K562 (cell line): Measurements from ENCODE around the gene TULP1. TPM values are rescaled to one million over a fixed set of nuclear protein-coding genes. Genes with fewer than 3 reads are reported as not detected.
A peak's percentile ranks its signal among the peaks of the same experiment; 100 is the strongest.

Source experiments
- GABPB1 ChIP-seq: sonication (generic); formaldehyde crosslinking; IDR thresholded peaks from 2 replicates; pipeline ENCODE4 v1.8.0; 2022; ENCODE audit warnings: mild to moderate bottlenecking, missing genetic modification reagents
- GTF2E2 ChIP-seq: fragments of 200-800 bp; sonication (Bioruptor generic); IDR thresholded peaks from 2 replicates; pipeline ENCODE4 v1.6.1; 2016; ENCODE audit warnings: missing genetic modification characterization, missing compliant biosample characterization
- IRF2 ChIP-seq: sonication (generic); formaldehyde crosslinking; IDR thresholded peaks from 2 replicates; pipeline ENCODE4 v1.8.1; 2022; ENCODE audit warnings: mild to moderate bottlenecking, missing genetic modification reagents
- KAT7 ChIP-seq: sonication (generic); formaldehyde crosslinking; IDR thresholded peaks from 2 replicates; pipeline ENCODE4 v1.8.0; 2022; ENCODE audit warnings: missing genetic modification reagents, mild to moderate bottlenecking, borderline replicate concordance
- KDM2B ChIP-seq: fragments of 250-450 bp; sonication (Bioruptor Pico); IDR thresholded peaks from 2 replicates; pipeline ENCODE4 v1.8.0; 2021; ENCODE audit warnings: mild to moderate bottlenecking, moderate library complexity
- PTRF ChIP-seq: fragments of 450-650 bp; IDR thresholded peaks from 2 replicates; pipeline ENCODE4 v1.6.1; 2016; ENCODE audit warnings: mild to moderate bottlenecking, missing genetic modification characterization, missing compliant biosample characterization
- RREB1 ChIP-seq: fragments of 250-450 bp; sonication (Bioruptor Pico); IDR thresholded peaks from 2 replicates; pipeline ENCODE4 v1.4.0; 2020
- SIX5 ChIP-seq, 2 experiments: IDR thresholded peaks; 2 replicates each; pipeline ENCODE4 v1.6.1; 2011; ENCODE audit warnings: low read length in 2 of 2, borderline replicate concordance in 1 of 2, low read depth in 1 of 2, mild to moderate bottlenecking in 1 of 2, moderate library complexity in 1 of 2; ENCODE audit not compliant: insufficient read depth in 1 of 2
- TEAD4 ChIP-seq, 2 experiments: sonication (generic) in 1 of 2; formaldehyde crosslinking in 1 of 2; IDR thresholded peaks; 2 replicates each; pipeline versions ENCODE4 v1.6.1 to v1.8.0; 2012 to 2022; ENCODE audit warnings: borderline replicate concordance in 1 of 2, inconsistent platforms in 1 of 2, low read length in 1 of 2, mild to moderate bottlenecking in 1 of 2, missing genetic modification reagents in 1 of 2
- ZNF449 ChIP-seq: fragments of 250-450 bp; sonication (Bioruptor Pico); IDR thresholded peaks from 2 replicates; pipeline ENCODE4 v1.8.0; 2022; ENCODE audit warnings: moderate library complexity, mild to moderate bottlenecking, inconsistent platforms
- ZNF830 ChIP-seq: fragments of 250-450 bp; sonication (Bioruptor Pico); IDR thresholded peaks from 2 replicates; pipeline ENCODE4 v1.5.0; 2021; ENCODE audit warnings: mild to moderate bottlenecking
- polyA plus RNA-seq, 8 experiments: library from polyadenylated mRNA; depleted of rRNA in 4 of 8; stranded (reverse) in 5 of 8; unstranded in 3 of 8; fragments of >200 nt; fragmentation: Nextera tagmentation in 2 of 8; fragmentation: Illumina TruSeq in 1 of 8; extraction: Ambion mirVana in 2 of 8; extraction: Trizol in 1 of 8; gene quantifications; 2 replicates each; pipeline versions ENCODE4 v1.2.1 to v1.2.3, GENCODE V29; 2011 to 2014; ENCODE audit warnings: inconsistent platforms in 1 of 8, missing spikeins in 1 of 8
- total RNA-seq, 7 experiments: library from RNA; depleted of rRNA in 6 of 7; stranded (reverse); fragments of >200 nt in 6 of 7; fragmentation: Illumina TruSeq in 2 of 7; extraction: Trizol in 2 of 7; gene quantifications; 2 replicates each; pipeline versions ENCODE4 v1.2.1 to v1.2.3, GENCODE V29; 2011 to 2021; ENCODE audit warnings: low replicate concordance in 1 of 7
- TF ChIP-seq, protein P1 (sequence below): sonication (generic); formaldehyde crosslinking; IDR thresholded peaks from 2 replicates; pipeline ENCODE4 v1.8.0; 2023; ENCODE audit warnings: missing genetic modification reagents, mild to moderate bottlenecking, borderline replicate concordance

Gene TULP1
- total and polyA plus RNA-seq, 9 of the 15 experiments (the other 6 are each of a cell fraction or from before 2014, with no cell fraction given), result 0.06 to 0.17 (median 0.09) TPM; not detected in 6

GRCh38 chr6:35468980-35469750 is 43.5 kb downstream of the TULP1 start (continued):
- TF ChIP-seq, protein P1, sequence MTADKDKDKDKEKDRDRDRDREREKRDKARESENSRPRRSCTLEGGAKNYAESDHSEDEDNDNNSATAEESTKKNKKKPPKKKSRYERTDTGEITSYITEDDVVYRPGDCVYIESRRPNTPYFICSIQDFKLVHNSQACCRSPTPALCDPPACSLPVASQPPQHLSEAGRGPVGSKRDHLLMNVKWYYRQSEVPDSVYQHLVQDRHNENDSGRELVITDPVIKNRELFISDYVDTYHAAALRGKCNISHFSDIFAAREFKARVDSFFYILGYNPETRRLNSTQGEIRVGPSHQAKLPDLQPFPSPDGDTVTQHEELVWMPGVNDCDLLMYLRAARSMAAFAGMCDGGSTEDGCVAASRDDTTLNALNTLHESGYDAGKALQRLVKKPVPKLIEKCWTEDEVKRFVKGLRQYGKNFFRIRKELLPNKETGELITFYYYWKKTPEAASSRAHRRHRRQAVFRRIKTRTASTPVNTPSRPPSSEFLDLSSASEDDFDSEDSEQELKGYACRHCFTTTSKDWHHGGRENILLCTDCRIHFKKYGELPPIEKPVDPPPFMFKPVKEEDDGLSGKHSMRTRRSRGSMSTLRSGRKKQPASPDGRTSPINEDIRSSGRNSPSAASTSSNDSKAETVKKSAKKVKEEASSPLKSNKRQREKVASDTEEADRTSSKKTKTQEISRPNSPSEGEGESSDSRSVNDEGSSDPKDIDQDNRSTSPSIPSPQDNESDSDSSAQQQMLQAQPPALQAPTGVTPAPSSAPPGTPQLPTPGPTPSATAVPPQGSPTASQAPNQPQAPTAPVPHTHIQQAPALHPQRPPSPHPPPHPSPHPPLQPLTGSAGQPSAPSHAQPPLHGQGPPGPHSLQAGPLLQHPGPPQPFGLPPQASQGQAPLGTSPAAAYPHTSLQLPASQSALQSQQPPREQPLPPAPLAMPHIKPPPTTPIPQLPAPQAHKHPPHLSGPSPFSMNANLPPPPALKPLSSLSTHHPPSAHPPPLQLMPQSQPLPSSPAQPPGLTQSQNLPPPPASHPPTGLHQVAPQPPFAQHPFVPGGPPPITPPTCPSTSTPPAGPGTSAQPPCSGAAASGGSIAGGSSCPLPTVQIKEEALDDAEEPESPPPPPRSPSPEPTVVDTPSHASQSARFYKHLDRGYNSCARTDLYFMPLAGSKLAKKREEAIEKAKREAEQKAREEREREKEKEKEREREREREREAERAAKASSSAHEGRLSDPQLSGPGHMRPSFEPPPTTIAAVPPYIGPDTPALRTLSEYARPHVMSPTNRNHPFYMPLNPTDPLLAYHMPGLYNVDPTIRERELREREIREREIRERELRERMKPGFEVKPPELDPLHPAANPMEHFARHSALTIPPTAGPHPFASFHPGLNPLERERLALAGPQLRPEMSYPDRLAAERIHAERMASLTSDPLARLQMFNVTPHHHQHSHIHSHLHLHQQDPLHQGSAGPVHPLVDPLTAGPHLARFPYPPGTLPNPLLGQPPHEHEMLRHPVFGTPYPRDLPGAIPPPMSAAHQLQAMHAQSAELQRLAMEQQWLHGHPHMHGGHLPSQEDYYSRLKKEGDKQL (CRISPR knock-in tag), result 0 out of 2 replicates have a peak, but pooled peaks have one; percentile 89
- TF ChIP-seq GTF2E2 (tag), result no peak
- no peak for TF ChIP-seq PTRF (tag)
- no peak for TF ChIP-seq ZNF449
- 0 out of 2 replicates have a peak, but pooled peaks have one; percentile 10 for TF ChIP-seq RREB1 (CRISPR knock-in tag)
- TF ChIP-seq TEAD4 (IDR thresholded peaks at IDR 0.05; ENCODE audit: low read length), result 0 out of 2 replicates have a peak, but pooled peaks have one; percentile 16
- no peak for TF ChIP-seq TEAD4 (CRISPR knock-in tag; IDR thresholded peaks at IDR 0.05; ENCODE audit: borderline replicate concordance)
- TF ChIP-seq ZNF830 (CRISPR knock-in tag), result no peak
- no peak for TF ChIP-seq KDM2B (CRISPR knock-in tag)
- TF ChIP-seq IRF2, result 0 out of 2 replicates have a peak, but pooled peaks have one; percentile 70
- no peak for TF ChIP-seq SIX5 (IDR thresholded peaks at IDR 0.05; ENCODE audit: borderline replicate concordance in 1 of 2, insufficient read depth in 1 of 2, low read depth in 1 of 2, low read length in 2 of 2)
- TF ChIP-seq KAT7 (CRISPR knock-in tag), result peak; percentile 99
- TF ChIP-seq GABPB1 (CRISPR knock-in tag), result no peak
